Activated naive CD4-positive, alpha-beta T cell (primary cell): Measurements from ENCODE around the gene SMARCA5.

ENCODE experiments used
- DNase-seq, 4 experiments: peaks; one replicate each; lab custom pipeline; 2025; lab: John Stamatoyannopoulos, UW

SMARCA5 gene

DNA sequence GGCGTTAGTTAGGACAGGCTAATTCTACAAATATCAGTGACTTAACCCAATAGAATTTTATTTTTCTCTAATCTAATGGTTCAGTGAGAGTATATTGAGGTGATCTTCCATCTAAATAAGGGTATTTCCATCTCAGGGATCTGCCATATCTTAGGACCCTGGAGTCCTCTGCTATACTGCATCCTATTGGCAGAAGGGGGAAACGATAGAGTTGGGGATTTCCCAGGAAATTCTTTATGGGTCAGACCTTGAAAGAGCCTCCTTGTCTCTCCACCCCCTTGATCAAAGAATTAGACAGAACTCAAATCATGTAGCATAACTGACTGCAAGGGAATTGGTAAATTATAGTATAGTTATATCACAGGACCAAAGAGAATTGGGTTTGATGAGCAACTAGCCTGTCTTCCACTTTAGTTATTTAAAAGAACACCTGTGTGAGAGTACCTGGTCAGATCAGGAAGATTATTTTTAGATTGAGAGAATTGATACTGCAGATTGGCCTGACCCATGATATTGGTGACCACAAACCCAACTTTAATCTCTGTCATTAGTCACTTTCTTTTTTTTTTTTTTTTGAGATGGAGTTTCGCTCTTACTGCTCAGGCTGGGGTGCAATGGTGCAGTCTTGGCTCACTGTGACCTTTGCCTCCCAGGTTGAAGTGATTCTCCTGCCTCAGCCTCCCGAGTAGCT is 25.6 kb downstream of the SMARCA5 start:
- no peak for DNase-seq

DNA sequence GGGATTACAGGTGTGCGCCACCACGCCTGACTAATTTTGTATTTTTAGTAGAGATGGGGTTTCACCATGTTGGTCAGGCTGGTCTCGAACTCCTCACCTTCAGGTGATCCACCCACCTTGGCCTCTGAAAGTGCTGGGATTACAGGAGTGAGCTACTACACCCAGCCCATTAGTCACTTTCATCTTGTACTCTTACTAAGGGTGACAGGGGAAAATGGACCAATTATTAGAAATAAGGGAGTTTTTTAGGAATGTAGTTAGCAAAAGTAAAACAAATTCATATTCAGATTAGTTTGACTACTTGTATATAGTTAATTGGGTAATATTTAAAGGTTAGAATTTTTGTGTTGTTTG is 26.1 kb downstream of the SMARCA5 start:
- DNase-seq, result no peak

DNA sequence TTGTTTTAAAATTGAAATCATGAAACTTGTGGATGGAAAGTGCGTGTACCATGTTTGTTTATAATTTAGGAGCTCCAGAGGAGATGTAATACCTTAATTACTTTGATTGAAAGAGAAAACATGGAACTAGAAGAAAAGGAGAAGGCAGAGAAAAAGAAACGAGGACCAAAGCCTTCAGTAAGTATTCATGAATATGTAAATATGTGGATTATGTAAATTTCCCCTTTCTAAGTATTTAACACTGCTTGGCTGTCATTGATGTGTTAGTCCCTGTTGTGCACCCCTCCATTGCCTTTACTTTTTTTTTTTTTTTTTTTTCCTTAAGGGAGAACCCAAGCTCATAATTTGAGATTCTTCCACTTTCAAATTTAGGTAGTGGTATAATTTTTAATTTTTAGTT is 36.4 kb downstream of the SMARCA5 start:
- no peak for DNase-seq

DNA sequence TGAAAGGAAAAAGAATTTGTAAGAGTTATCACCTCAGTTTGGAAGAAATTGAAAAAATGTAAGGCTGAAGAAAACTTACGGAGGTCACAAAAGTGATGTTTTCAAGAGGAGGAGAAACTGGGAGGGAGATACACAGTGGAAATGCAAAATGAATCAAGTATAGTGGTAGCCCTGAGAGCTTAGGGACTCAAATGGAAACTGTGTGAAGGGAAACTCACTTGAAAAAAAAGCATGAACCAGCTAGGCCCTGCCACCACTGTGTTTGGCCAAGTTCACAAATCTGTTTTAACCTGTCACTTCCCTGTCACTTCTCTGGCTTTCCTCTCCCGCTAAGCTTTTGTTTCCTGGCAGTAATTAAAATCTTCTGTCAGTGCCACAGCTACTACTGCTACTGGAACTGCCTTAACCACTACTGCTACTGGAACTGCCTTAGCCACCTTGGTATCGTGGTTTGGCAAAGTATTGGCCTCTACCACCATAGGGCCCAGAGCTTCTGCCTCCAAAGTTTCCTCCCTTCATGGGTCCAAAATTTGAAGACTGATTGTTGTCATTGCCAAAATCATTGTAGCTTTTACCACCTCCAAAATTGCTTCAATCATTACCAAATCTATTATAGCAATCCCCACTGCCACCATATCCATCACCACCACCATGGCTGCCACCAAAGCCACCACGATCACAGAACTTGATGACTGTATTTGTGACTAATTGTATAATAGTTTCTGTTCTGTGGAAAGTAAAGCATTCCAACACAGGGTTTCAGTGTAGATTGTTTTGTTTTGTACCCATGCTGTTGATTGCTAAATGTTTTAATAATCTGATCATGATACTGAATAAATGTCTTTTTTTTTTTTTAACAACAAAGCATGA is 41.5 kb downstream of the SMARCA5 start:
- DNase-seq, result no peak

DNA sequence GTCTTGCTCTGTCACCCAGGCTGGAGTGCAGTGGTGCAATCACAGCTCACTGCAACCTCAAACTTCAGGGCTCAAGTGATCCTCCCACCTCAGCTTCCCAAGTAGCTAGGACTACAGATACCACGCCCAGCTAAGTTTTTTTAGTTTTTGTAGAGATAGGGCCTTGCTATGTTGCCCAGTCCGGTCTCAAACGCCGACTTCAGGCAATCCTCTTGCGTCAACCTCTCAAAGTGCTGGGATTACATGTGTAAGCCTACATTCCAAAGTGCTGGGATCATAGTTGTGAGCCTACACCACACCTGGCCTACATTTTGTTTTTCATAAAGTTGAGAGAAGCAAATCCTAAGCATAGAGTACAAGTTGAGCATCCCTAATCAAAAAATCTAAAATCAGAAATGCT is 42.2 kb downstream of the SMARCA5 start:
- DNase-seq, result no peak

DNA sequence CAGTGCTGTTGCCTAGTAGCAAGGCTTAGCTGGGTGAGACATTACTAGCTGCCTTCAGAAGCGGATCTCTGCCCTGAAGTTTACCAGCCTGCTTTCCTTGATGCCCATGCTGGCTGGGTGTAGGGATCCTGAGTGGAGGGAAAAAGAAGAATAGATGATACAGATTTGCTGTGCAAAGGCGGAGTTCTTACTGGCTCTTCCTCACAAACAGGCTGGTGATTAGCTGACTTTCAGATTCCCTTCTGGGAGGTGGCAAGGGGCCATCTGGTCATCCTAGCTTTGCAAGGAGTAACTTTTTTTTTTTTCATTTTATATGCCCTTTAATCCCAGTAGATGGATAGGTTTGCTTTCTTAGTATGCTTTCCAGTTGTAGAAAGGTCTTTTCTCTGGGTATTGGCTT is 44.8 kb downstream of the SMARCA5 start:
- no peak for DNase-seq

DNA sequence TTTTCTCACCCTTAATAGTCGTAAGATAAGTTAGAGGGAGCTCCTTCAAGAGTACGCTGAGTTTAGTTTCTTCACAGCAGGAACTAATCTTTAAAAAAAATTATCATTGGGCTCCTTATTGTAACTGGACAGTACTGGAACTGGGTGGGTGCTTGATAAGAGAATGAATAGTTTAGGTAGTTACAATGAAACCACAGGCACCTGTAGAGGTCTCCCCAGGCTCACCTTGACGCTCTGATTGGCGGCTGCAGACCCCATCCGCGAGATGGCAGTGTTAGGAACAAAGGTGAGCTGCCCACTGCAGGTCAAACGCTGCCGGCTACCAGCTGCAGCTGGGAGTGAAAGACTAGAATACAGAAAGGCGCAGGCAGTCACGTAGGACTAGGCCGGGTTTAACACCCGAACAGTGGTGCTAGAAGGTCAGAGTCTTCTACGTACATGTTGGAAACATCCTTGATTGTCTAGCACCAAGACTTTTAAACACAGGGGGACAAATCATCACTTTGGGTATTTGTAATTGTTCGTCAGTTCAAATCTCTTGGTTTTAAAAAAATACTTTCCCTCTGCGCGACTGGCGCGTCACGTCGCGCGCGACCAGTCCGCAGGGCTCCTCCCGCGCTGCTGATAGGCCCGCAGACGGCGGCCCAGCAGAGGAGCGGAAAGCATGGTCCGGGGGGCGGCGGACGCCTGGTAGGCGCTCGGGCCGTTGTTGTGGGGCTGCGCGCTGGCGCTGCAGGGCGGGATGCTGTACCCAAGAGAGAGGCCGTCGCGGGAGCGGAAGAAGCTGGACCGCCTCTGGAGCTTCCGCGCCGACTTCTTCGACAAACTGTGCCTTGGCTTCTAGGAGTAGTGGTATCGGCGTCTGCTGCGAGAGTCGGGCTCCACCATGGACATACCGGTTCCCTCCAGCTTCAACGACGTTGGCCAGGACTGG is 45.6 kb downstream of the SMARCA5 start:
- DNase-seq, result peak; percentile 5 to 46 (median 14)

DNA sequence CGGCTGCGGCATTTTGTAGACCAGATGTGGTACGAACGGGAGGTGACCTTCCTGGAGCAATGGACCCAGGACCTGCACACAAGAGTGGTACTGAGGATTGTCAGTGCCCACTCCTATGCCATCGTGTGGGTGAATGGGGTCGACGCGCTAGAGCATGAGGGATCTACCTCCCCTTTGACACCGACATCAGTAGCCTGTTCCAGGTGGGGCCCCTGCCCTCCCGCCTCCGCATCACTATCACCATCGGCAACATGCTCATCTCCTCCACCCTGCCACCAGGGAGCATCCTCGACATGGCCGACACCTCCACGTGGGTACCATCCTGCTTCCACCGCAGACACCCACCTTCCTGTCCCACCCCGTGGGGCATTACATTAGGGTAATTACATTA is 46.2 kb downstream of the SMARCA5 start:
- DNase-seq, result no peak

DNA sequence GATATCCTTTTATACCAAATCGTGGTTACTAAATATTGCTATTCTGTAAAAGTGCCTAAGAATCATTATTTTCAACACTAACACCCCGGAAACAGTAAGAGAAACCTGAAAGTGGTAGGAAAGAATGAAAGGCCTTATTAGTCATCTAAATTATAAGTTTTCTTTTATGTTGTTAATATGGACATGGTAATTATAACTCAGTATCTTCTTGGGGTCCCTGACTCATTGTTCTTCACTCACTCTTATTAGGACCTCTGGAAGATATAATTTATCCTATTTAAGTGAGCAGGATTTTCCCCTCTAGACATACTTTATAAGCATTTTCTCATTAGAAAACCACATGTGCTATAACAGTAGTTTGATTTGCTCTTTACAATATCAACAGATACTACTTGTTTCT is 51.0 kb downstream of the SMARCA5 start:
- DNase-seq, result no peak

DNA sequence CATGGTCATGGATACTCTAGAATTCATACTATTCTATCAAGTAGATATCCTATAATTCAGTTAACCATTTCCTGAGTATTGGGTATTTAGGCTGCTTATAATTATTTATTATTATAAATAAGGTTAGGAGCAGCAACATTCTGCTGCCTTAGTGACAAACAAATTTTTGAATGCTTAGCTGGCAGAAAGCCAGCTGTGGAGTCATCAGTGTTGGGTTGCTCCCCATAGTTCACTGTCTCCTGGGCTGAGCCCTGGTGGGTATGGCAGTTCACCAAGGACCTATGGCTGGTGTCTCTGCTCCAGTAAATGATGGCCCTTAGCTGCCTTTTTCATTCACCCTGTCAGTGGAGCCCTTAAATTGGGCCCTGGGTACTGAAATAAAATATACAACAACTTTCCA is 61.8 kb downstream of the SMARCA5 start:
- DNase-seq, result no peak

DNA sequence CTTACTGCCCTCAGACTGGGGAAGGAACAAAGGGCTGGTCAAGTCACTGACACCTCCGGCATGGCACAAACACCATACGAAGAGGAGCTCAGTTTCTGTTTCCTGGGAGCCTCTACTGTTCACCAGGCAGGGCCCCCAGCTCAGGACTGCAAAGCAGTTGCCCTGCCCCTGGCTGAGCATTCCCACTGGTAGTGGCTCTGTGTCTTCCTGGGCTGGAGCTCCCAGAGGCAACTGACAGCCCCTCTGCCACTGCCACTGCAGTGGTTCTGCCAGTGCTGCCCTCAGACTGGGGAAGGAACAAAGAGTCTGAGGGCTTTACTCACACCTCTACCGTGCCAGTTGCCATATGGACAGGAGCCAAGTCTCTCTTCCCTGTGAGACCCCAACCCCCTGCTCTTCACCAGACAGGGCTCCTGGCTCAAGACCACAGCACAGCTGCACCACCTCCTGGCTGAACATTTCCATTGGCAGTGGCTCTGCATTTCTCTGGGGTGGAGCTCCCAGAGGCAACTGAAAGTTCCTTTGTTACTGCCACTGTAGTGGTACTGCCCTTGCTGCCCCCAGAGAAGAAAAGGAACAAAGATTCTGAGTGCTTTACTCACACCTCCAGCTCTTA is 67.9 kb downstream of the SMARCA5 start:
- DNase-seq, result no peak

DNA sequence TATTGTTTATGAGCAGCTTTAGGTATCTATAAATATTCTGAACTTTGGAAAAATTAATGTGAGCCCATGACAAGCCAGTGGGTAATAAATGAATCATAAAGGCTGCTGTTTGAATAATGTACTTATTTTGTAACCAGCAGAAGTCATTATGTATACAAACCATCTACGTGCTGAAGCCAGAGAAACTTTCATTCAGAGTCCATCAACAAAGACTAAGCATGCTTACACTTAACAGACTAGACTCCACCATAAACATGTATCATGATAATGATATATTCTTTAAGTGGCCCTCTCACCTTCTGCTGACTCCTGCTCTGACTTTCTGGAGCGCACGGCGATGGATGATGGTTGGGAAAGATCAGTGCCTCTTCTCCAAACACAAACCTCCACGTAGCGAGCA is 72.0 kb downstream of the SMARCA5 start:
- no peak for DNase-seq

DNA sequence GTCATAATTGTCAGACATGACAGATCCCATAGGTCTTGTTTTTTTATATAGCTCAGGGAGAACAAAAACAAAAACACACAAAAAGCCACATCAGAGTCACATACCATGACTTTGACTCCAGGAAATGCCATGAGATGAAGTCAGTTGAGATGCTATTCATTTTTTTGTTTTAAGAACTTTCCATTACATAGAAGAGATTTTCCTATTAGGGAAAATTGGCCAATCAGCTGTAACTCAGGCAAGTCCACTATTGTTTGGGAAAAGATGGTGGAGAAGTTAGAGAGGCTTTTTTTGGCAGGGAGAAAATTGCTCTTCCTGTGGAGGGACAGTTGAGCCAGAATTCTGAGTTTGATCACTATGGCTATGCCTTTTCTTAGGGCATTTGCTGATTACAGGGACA is 72.6 kb downstream of the SMARCA5 start:
- DNase-seq, result no peak

DNA sequence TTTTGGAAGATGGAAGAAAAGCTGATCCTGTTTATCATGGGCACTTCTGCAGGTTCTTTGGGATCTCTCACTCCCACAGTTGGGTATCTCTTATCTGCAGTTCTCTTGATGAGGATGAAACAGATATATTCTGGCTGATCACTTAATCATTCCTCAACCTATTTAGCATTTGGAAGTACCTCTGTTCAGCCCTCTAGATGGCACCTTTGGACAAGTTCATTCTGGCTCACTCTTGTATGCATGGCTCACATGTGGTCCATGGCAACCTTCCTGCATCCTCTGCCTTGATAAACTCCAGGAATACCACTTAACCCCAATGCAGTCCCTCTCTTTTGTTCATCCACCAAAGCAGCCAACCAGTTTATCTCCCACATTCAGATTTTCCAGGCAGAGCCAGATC is 74.2 kb downstream of the SMARCA5 start:
- no peak for DNase-seq

DNA sequence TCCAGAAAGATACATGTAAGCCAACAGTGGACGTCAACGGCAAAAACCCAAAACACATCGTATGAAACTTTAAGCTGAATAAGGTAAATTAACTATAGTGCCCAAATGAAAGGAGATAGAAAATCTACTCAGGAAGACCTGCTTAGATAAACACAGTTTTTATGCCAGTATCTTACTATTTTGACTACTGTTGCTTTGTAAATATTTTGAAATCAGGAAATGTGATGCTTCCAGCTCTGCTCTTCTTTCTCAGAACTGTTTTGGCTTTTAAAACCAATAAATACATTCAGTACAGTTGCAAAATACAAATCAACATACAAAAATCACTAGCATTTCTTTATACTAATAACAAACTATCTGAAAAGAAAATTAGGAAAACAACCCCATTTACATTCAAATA is 83.8 kb downstream of the SMARCA5 start:
- no peak for DNase-seq

DNA sequence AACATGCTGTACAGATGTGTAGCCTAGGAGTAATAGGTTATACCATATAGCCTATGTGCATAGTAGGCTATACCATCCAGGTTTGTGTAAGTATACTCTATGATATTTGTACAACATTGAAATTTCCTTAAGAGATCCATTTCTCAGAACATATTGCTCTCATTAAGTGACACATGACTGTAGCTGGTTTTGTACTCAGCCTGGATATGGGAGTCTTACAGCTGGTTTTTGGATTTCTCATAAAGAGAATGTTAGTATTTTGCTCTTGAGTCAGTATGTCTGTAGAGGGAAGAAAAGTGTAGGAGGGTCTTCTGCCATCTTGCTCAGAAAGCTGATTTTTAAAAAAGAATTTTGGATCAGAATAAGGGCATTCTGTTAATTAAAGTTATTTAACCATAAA is 85.3 kb downstream of the SMARCA5 start:
- DNase-seq, result no peak

DNA sequence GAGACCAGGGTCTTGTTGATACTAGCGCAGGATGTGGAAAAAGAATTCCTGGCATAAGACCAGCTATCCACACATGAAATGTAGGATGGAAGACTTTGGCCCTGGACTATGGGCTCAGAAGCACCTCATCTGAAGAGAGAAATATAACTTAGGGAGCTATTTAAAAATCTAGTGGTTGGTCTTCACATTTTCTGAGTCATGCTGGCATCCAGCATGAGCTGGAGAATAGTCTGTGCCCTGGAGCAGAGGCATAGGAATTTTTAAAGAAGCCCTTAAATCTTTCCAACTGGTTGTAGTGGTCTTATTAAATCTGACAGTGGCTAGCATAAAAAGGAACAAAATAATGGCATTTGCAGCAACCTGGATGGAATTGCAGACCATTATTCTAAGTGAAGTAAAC is 86.3 kb downstream of the SMARCA5 start:
- DNase-seq, result no peak

DNA sequence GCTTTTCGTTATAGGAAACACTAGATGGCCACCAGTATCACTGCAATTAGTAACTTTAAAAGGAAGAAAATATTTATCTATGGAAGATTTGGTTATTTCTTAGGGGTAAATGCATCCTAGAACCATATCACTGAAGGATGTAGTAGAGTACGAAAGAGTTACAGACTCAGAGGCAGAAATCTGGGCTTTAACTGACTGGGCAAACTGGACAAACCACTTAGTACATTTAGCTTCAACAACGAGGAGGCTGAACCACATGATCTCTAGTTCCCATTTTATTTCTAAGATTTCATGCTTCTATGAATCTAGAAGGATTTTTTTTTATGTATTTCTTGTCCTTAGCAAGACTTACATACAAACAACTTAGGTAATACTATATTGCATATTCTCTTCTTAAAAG is 93.0 kb downstream of the SMARCA5 start:
- DNase-seq, result no peak
